Measurements from ENCODE around the gene MAP6D1. TPM values are rescaled to one million over a fixed set of nuclear protein-coding genes. Genes with fewer than 3 reads are reported as not detected.
"Not testable (repeated sequence)": the region's sequence is repeated elsewhere in the genome, so short reads cannot be mapped to it uniquely, and the experiment has no call there.

The MAP6D1 gene
- total RNA-seq, 4 donors from 2014 or later: 4.7 to 7.9 (median 5.7) TPM

DNA sequence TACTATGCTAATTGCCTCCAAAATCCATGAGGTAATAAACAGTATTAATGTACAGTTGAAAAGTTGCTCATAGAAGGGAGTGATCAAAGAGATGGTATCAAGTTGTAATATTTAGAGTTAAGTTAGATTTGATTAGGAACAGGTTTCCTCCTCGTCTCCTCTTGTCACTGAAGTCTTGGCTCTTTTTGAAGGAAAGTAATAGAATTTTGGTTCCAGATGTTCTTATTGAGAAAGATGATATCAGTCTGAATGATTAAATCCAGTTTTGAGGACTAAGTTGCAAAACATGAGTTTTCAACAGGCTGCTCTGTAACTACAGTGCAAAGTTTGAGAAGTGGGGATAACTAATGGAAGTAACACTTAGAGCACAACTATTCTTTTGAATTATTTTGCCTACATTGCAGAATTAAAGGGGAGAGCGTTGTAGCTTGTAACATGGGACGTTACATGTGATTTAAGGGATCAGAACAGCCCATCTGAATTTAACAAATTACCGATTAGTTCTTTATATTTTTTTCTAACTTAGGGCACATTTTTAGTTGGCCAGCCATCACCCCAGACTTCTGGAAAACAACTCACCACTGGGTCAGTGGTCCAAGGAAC is 48.3 kb downstream of the MAP6D1 start:
- H3K36me3 ChIP-seq: peaks cover 81% of the 10 kb centered on the region

DNA sequence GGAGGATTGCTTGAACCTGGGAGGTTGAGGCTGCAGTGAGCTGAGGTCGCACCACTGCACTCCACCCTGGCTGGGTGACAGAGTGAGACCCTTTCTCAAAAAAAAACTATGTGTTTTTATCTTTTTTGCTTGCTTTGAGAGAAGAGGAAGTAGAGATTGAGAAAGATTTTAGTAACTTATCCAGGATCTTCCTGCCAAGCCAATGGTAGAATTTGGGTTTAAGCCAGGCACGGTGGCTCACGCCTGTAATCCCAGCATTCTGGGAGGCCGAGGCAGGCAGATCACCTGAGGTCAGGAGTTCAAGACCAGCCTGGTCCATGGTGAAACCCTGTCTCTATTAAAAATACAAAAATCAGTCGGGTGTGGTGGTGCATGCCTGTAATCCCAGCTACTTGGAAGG is 48.9 kb downstream of the MAP6D1 start:
- DNase-seq (ENCODE audit: low spot score in 2 of 2); H3K4me1 ChIP-seq; H3K4me3 ChIP-seq; H3K27me3 ChIP-seq; H3K9me3 ChIP-seq; H3K27ac ChIP-seq: not testable (repeated sequence)
- peaks cover 78% of the 10 kb centered on the region for H3K36me3 ChIP-seq
- WGBS: 66% methylated on average over 5 of the region's 5 CpGs

More for the DNA sequence above, 48.3 kb downstream of the MAP6D1 start:
- Histone ChIP-seq H3K27me3 (no peaks in the 10 kb centered on the region), H3K4me1 (no peaks in the 10 kb centered on the region), H3K4me3 (no peak overlapping the region), H3K9me3 (no peaks in the 10 kb centered on the region), H3K27ac (no peak overlapping the region)
- TF ChIP-seq POLR2A (IDR thresholded peaks at IDR 0.05): no peak
- TF ChIP-seq EP300 (IDR thresholded peaks at IDR 0.05): no peak
- TF ChIP-seq, protein P1, sequence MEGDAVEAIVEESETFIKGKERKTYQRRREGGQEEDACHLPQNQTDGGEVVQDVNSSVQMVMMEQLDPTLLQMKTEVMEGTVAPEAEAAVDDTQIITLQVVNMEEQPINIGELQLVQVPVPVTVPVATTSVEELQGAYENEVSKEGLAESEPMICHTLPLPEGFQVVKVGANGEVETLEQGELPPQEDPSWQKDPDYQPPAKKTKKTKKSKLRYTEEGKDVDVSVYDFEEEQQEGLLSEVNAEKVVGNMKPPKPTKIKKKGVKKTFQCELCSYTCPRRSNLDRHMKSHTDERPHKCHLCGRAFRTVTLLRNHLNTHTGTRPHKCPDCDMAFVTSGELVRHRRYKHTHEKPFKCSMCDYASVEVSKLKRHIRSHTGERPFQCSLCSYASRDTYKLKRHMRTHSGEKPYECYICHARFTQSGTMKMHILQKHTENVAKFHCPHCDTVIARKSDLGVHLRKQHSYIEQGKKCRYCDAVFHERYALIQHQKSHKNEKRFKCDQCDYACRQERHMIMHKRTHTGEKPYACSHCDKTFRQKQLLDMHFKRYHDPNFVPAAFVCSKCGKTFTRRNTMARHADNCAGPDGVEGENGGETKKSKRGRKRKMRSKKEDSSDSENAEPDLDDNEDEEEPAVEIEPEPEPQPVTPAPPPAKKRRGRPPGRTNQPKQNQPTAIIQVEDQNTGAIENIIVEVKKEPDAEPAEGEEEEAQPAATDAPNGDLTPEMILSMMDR (IDR thresholded peaks at IDR 0.05): no peak
- DNase-seq (ENCODE audit: low spot score in 2 of 2): no peak
- 73% methylated on average over 4 of the region's 4 CpGs for WGBS

DNA sequence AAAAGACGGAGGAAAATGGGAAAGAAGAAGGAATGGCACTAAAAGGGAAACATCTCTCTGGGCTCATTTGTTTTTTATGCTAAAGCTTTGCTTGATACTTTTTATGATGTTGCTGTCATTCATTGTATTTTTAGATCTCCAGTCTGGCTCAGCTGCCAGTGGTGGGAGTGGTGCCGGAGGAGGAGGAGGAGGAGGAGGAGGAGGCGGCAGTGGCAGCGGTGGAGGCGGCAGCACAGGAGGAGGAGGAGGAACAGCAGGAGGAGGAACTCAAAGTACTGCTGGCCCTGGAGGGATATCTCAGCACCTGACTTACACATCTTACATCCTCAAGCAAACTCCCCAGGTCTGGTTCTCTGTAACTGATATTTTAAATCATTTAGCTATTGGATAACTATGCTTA is 49.6 kb downstream of the MAP6D1 start:
- no peaks in the 10 kb centered on the region for H3K4me1 ChIP-seq
- DNase-seq (ENCODE audit: low spot score in 2 of 2): no peak
- H3K27me3 ChIP-seq: no peaks in the 10 kb centered on the region
- no peak for TF ChIP-seq POLR2A (IDR thresholded peaks at IDR 0.05)
- TF ChIP-seq, protein P1 (IDR thresholded peaks at IDR 0.05): no peak
- no peak for TF ChIP-seq POLR2AphosphoS5 (IDR thresholded peaks at IDR 0.05)
- H3K36me3 ChIP-seq: peaks cover 73% of the 10 kb centered on the region
- H3K9me3 ChIP-seq: no peaks in the 10 kb centered on the region
- 50% methylated on average over 5 of the region's 5 CpGs for WGBS
- no peak overlapping the region for H3K27ac ChIP-seq
- no peak overlapping the region for H3K4me3 ChIP-seq

DNA sequence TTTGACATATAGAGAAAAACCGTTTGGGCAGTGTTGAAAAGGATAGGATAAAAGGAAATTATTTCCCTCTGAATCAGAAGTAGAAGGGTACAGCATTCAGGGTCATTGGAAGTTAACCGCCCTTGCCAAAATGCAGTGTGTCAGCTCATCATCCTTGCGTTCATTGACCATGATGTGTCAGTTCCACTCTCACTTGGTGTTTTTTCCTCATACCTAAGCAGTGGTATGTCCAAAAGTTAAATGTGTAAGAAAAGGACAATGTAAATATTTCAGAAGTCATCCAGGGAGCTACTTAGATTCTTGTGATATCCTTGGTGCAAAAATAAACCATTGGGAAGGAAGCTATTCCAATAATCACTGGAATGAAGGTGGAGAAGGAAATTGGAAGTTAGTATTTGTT is 50.7 kb downstream of the MAP6D1 start:
- Histone ChIP-seq H3K27ac (no peak overlapping the region), H3K4me1 (no peaks in the 10 kb centered on the region), H3K27me3 (no peaks in the 10 kb centered on the region), H3K9me3 (no peaks in the 10 kb centered on the region), H3K4me3 (no peak overlapping the region), H3K36me3 (peaks cover 63% of the 10 kb centered on the region)
- 83% methylated on average over 3 of the region's 3 CpGs for WGBS
- no peak for DNase-seq (ENCODE audit: low spot score in 2 of 2)
- TF ChIP-seq, protein P1 (IDR thresholded peaks at IDR 0.05): no peak
- TF ChIP-seq POLR2AphosphoS5 (IDR thresholded peaks at IDR 0.05): no peak
- no peak for TF ChIP-seq EP300 (IDR thresholded peaks at IDR 0.05)
- TF ChIP-seq POLR2A (IDR thresholded peaks at IDR 0.05): no peak

DNA sequence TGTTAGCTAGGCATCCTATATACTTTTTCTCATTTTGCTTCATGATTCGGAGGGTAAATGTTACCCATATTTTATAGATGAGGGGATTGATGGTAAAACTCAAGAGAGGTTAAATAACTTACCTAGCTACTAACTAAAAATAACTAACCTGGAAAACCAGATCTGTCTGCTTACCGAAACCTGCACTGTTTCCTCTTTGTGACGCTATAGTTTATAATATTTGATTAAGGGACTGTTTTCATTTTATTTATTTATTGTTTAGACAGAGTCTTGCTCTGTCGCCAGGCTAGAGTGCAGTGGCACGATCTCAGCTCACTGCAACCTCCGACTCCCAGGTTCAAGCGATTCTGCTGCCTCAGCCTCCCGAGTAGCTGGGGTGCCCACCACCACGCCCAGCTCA is 55.9 kb downstream of the MAP6D1 start:
- Histone ChIP-seq H3K4me1 (peaks cover 12% of the 10 kb centered on the region), H3K27ac (no peak overlapping the region), H3K9me3 (no peaks in the 10 kb centered on the region), H3K36me3 (peaks cover 31% of the 10 kb centered on the region), H3K27me3 (no peaks in the 10 kb centered on the region), H3K4me3 (no peak overlapping the region)
- DNase-seq (ENCODE audit: low spot score in 2 of 2): no peak
- TF ChIP-seq, protein P1 (IDR thresholded peaks at IDR 0.05): no peak
- TF ChIP-seq POLR2AphosphoS5 (IDR thresholded peaks at IDR 0.05) (no peak), EP300 (IDR thresholded peaks at IDR 0.05) (no peak), POLR2A (IDR thresholded peaks at IDR 0.05) (no peak)
- 97% methylated on average over 9 of the region's 9 CpGs for WGBS

DNA sequence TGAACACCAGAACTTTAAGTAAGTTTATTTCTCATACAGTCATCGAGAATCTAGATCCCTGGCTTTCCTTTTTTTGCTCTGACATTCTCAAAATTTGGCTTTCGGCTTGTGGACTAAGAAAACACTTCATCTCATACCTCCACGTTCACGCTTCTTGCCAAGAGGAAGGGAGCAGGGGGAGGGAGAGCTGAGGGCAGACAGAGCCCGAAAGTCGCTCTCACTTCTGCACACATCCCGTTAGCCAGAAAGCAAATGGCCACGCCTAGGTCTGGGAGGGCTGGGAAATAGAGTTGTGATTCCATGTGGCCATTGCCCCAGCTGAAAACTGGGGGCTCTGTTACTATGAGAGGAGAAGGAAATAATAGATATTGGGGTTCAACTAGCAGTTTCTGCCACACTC is 57.3 kb downstream of the MAP6D1 start:
- no peak for TF ChIP-seq EP300 (IDR thresholded peaks at IDR 0.05)
- no peak for TF ChIP-seq POLR2AphosphoS5 (IDR thresholded peaks at IDR 0.05)
- no peak for TF ChIP-seq POLR2A (IDR thresholded peaks at IDR 0.05)
- TF ChIP-seq, protein P1 (IDR thresholded peaks at IDR 0.05): no peak
- Histone ChIP-seq H3K4me1 (peaks cover 12% of the 10 kb centered on the region), H3K27ac (no peak overlapping the region), H3K9me3 (no peaks in the 10 kb centered on the region), H3K36me3 (peaks cover 26% of the 10 kb centered on the region), H3K27me3 (no peaks in the 10 kb centered on the region), H3K4me3 (no peak overlapping the region)
- no peak for DNase-seq (ENCODE audit: low spot score in 2 of 2)
- 87% methylated on average over 8 of the region's 8 CpGs for WGBS
